ENCODE measurements around the gene NUP210L.
"Not testable (repeated sequence)": the region's sequence is repeated elsewhere in the genome, so short reads cannot be mapped to it uniquely, and the experiment has no call there.

Gene NUP210L

GRCh38 chr1:154157520-154158306 lies 2.8 kb upstream of the NUP210L start:
- Mint-ChIP-seq H3K36me3 (ENCODE audit: low read depth) (peaks cover 89% of the 10 kb centered on the region), H3K27ac (peak overlapping the region; percentile 81), H3K27me3 (no peaks in the 10 kb centered on the region), H3K4me1 (ENCODE audit: low read depth) (peaks cover 58% of the 10 kb centered on the region), H3K4me3 (peak overlapping the region; percentile 51), H3K9me3 (no peaks in the 10 kb centered on the region)
- intact Hi-C loops (cut with micrococcal nuclease), result no loop called here

GRCh38 chr1:154155251-154155650 lies 378 bp upstream of the NUP210L start:
- Mint-ChIP-seq H3K27me3 (no peaks in the 10 kb centered on the region), H3K36me3 (ENCODE audit: low read depth) (peaks cover 67% of the 10 kb centered on the region), H3K4me1 (ENCODE audit: low read depth) (peaks cover 51% of the 10 kb centered on the region), H3K9me3 (no peaks in the 10 kb centered on the region), H3K27ac (no peak overlapping the region), H3K4me3 (no peak overlapping the region)
- intact Hi-C loops (cut with micrococcal nuclease), result no loop called here

GRCh38 chr1:154154053-154154452 lies 820 bp downstream of the NUP210L start:
- Mint-ChIP-seq H3K4me1 (ENCODE audit: low read depth) (peaks cover 45% of the 10 kb centered on the region), H3K9me3 (no peaks in the 10 kb centered on the region), H3K4me3 (no peak overlapping the region), H3K36me3 (ENCODE audit: low read depth) (peaks cover 55% of the 10 kb centered on the region), H3K27me3 (no peaks in the 10 kb centered on the region), H3K27ac (peak overlapping the region; percentile 38)
- intact Hi-C loops (cut with micrococcal nuclease), result no loop called here

DNA sequence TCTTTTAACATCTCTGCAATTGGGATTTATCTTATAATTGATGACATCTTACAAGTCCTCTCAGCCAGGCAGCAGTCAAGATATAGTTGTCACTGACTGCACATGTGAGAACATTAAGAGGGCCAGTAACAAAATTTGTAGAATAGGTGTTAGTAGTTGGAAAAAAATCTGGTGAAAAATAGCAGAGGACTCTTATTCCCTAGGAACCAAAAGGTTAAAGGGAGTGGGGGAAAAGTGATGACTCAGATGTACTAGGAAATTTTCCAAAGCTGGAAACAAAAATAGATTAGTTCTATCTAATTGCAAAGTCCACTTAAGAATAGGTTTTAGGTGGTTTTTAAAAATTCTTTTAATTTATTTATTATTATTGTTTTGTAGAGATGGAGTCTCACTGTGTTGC lies 3.6 kb downstream of the NUP210L start:
- Mint-ChIP-seq H3K9me3 (no peaks in the 10 kb centered on the region), H3K36me3 (ENCODE audit: low read depth) (peaks cover 28% of the 10 kb centered on the region), H3K27me3 (no peaks in the 10 kb centered on the region), H3K27ac (no peak overlapping the region), H3K4me1 (ENCODE audit: low read depth) (peaks cover 36% of the 10 kb centered on the region), H3K4me3 (no peak overlapping the region)
- intact Hi-C loops (cut with micrococcal nuclease), result no loop called here

- intact Hi-C loops (cut with micrococcal nuclease), result no loop called here
- Mint-ChIP-seq H3K27ac (peak overlapping the region; percentile 83), H3K27me3 (no peaks in the 10 kb centered on the region)
Measured at GRCh38 chr1:154148807-154149206, 6.1 kb downstream of the NUP210L start.

DNA sequence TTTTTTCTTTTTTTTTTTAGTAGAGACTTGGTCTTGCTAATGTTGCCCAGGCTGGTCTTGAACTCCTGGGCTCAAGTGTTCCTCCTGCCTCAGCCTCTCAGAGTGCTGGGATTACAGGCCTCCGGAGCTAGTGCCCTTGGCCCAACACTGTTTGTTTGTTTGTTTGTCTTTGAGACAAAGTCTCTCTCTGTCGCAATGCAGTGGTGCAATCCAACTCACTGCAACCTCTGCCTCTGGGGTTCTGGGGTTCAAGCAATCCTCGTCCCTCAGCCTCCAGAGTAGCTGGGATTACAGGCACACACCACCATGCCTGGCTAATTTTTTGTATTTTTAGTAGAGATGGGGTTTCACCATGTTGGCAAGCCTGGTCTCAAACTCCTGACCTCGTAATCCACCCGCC lies 7.4 kb downstream of the NUP210L start:
- peaks cover 22% of the 10 kb centered on the region for H3K4me1 Mint-ChIP-seq (ENCODE audit: low read depth)
- H3K36me3 Mint-ChIP-seq (ENCODE audit: low read depth); intact Hi-C loops (cut with micrococcal nuclease); H3K27me3 Mint-ChIP-seq; H3K9me3 Mint-ChIP-seq; H3K4me3 Mint-ChIP-seq; H3K27ac Mint-ChIP-seq: not testable (repeated sequence)

More at GRCh38 chr1:154148807-154149206, 6.1 kb downstream of the NUP210L start:
- Mint-ChIP-seq H3K4me3 (peak overlapping the region; percentile 18), H3K9me3 (no peaks in the 10 kb centered on the region), H3K36me3 (ENCODE audit: low read depth) (peaks cover 3% of the 10 kb centered on the region), H3K4me1 (ENCODE audit: low read depth) (peaks cover 25% of the 10 kb centered on the region)

- no peak overlapping the region for H3K4me3 Mint-ChIP-seq
- H3K4me1 Mint-ChIP-seq (ENCODE audit: low read depth), result peaks cover 22% of the 10 kb centered on the region
- no peaks in the 10 kb centered on the region for H3K9me3 Mint-ChIP-seq
- intact Hi-C loops (cut with micrococcal nuclease), result no loop called here
- no peaks in the 10 kb centered on the region for H3K27me3 Mint-ChIP-seq
- H3K36me3 Mint-ChIP-seq (ENCODE audit: low read depth), result no peaks in the 10 kb centered on the region
- no peak overlapping the region for H3K27ac Mint-ChIP-seq
Measured at GRCh38 chr1:154145986-154146385, 8.9 kb downstream of the NUP210L start.

DNA sequence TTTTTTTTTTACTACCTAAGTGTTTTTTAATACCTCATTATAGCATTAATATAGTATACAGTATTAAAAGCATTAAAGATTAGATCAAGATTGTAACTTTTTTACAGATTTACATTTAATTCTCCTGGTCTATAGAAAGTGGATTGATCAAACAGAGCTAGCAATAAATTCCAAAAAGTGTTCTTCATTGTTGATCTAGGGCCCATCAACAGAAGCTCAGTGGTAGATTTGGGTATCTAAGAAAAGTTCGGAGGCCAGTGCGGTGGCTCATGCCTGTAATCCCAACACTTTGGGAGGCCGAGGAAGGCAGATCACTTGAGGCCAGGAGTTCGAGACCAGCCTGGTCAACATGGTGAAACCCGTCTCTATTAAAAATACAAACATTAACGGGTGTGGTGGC lies 12.5 kb downstream of the NUP210L start:
- H3K4me1 Mint-ChIP-seq (ENCODE audit: low read depth), result peaks cover 5% of the 10 kb centered on the region
- no peaks in the 10 kb centered on the region for H3K9me3 Mint-ChIP-seq
- no peaks in the 10 kb centered on the region for H3K36me3 Mint-ChIP-seq (ENCODE audit: low read depth)
- no peak overlapping the region for H3K27ac Mint-ChIP-seq
- no peak overlapping the region for H3K4me3 Mint-ChIP-seq
- intact Hi-C loops (cut with micrococcal nuclease), result no loop called here
- H3K27me3 Mint-ChIP-seq, result no peaks in the 10 kb centered on the region

DNA sequence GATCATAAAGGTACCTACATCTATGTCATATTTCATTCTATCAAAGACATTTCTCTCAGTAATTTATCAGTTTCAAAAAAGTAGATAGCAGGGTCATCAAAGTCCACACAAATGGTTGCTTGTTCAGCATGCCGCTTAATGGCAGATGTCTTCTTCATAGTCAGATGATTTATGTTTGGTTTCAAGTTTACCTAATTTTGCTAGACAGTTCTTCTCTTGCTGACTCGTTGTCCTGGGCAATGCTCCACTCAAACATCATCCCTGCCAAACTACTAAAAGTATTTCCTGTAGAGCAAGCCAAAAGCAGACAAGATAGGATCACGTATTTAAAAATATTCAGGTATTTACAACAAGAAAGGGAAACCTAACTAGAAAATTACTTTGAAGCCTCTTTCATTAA lies 13.6 kb downstream of the NUP210L start:
- no peaks in the 10 kb centered on the region for H3K4me1 Mint-ChIP-seq (ENCODE audit: low read depth)
- no peak overlapping the region for H3K4me3 Mint-ChIP-seq
- H3K36me3 Mint-ChIP-seq (ENCODE audit: low read depth), result no peaks in the 10 kb centered on the region
- H3K27ac Mint-ChIP-seq, result no peak overlapping the region
- no peaks in the 10 kb centered on the region for H3K9me3 Mint-ChIP-seq
- intact Hi-C loops (cut with micrococcal nuclease), result no loop called here
- H3K27me3 Mint-ChIP-seq, result no peaks in the 10 kb centered on the region

- H3K9me3 Mint-ChIP-seq, result no peaks in the 10 kb centered on the region
- H3K4me3 Mint-ChIP-seq, result no peak overlapping the region
- intact Hi-C loops (cut with micrococcal nuclease), result no loop called here
- H3K4me1 Mint-ChIP-seq (ENCODE audit: low read depth), result peaks cover 4% of the 10 kb centered on the region
- no peak overlapping the region for H3K27ac Mint-ChIP-seq
- no peaks in the 10 kb centered on the region for H3K27me3 Mint-ChIP-seq
- H3K36me3 Mint-ChIP-seq (ENCODE audit: low read depth), result no peaks in the 10 kb centered on the region
Measured at GRCh38 chr1:154137888-154138287, 17.0 kb downstream of the NUP210L start.

DNA sequence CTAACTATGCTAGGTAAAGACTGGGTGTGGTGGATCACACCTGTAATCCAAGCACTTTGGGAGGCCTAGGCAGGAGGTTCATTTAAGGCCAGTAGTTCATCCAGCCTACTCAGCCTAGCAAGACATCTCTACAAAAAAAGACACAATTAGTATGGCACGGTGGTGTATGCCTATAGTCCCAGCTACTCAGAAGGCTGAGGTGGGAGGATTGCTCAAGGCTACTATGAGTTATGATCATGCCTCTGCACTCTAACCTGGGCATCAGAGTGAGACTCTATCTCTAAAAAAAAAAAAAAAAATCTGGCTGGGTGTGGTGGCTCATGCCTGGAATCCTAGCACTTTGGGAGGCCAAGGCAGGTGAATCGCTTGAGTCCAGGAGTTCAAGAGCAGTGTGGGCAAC lies 21.6 kb downstream of the NUP210L start:
- Mint-ChIP-seq H3K9me3 (no peaks in the 10 kb centered on the region), H3K27ac (peak overlapping the region; percentile 68), H3K4me3 (no peak overlapping the region), H3K4me1 (ENCODE audit: low read depth) (peaks cover 19% of the 10 kb centered on the region), H3K36me3 (ENCODE audit: low read depth) (no peaks in the 10 kb centered on the region), H3K27me3 (no peaks in the 10 kb centered on the region)
- intact Hi-C loops (cut with micrococcal nuclease), result no loop called here

DNA sequence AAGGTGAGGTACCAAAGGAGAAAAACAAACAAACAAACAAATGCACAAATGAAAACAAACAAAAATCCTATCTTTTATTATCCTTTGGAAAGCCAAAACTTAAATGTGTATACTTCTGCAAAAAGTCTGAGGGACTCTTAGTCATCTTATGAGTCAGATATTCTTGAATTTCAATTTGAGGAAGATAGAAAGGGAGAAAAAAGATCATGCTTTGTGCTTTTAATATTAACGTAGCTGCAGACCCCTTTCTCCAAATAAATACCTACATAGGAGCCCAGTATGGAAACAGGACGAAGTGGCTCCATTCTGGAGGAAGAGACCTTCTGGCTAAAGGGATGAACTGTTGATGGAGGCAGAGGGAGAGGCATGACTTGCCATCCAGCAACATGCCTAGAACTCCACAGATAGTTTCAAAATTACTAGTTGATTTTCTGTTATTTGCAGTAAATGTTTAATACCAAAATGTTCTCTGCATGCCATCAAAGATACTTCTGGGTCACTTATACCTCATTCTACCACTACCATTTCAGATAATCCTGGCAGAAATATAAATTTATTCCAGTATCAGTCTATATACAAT lies 25.4 kb downstream of the NUP210L start:
- H3K27ac Mint-ChIP-seq, result peak overlapping the region; percentile 86
- peak overlapping the region; percentile 67 for H3K4me3 Mint-ChIP-seq
- no peaks in the 10 kb centered on the region for H3K36me3 Mint-ChIP-seq (ENCODE audit: low read depth)
- intact Hi-C loops (cut with micrococcal nuclease), result no loop called here
- H3K27me3 Mint-ChIP-seq, result no peaks in the 10 kb centered on the region
- H3K4me1 Mint-ChIP-seq (ENCODE audit: low read depth), result peaks cover 19% of the 10 kb centered on the region
- H3K9me3 Mint-ChIP-seq, result peaks cover 8% of the 10 kb centered on the region

DNA sequence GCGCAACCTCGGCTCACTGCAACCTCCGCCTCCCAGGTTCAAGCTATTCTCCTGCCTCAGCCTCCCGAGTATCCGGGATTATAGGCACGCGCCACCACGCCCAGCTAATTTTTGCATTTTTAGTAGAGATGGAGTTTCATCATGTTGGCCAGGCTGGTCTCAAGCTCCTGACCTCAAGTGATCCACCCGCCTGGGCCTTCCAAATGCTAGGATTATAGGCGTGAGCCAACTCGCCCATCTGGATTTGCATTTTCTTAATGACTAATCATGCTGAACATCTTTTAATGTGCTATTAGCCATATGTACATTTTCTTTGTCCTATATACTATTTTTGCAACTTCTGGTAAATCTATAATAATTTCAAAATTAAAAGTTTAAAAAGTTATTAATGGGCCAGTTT lies 31.7 kb downstream of the NUP210L start:
- H3K9me3 Mint-ChIP-seq; H3K4me1 Mint-ChIP-seq (ENCODE audit: low read depth); H3K4me3 Mint-ChIP-seq; H3K36me3 Mint-ChIP-seq (ENCODE audit: low read depth); H3K27ac Mint-ChIP-seq; H3K27me3 Mint-ChIP-seq; intact Hi-C loops (cut with micrococcal nuclease): not testable (repeated sequence)

GRCh38 chr1:154117642-154118041 lies 37.2 kb downstream of the NUP210L start:
- intact Hi-C loops (cut with micrococcal nuclease), result no loop called here
- Mint-ChIP-seq H3K27ac (no peak overlapping the region), H3K9me3 (no peaks in the 10 kb centered on the region), H3K4me1 (ENCODE audit: low read depth) (peaks cover 14% of the 10 kb centered on the region), H3K27me3 (peaks cover 3% of the 10 kb centered on the region), H3K36me3 (ENCODE audit: low read depth) (no peaks in the 10 kb centered on the region), H3K4me3 (no peak overlapping the region)

DNA sequence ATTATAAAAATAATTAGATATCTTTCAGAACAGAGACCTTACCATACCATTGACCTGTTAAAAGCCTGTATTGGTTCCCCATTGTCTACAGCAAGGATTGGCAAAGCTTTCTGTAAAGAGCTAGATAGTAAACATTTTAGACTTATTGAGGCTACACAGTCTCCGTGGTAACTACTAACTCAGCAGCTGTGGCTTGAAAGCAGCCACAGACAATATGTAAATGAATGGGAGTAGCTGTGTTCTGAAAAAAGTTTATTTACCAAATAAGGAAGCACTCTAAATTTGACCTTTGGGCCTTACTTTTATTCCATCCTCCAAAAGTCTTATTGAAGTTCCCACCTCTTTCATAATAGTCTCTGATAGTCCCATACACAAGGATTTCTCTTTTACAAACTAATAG lies 39.7 kb downstream of the NUP210L start:
- H3K27me3 Mint-ChIP-seq, result peaks cover 5% of the 10 kb centered on the region
- H3K27ac Mint-ChIP-seq, result peak overlapping the region; percentile 59
- intact Hi-C loops (cut with micrococcal nuclease), result no loop called here
- no peak overlapping the region for H3K4me3 Mint-ChIP-seq
- no peaks in the 10 kb centered on the region for H3K36me3 Mint-ChIP-seq (ENCODE audit: low read depth)
- no peaks in the 10 kb centered on the region for H3K9me3 Mint-ChIP-seq
- H3K4me1 Mint-ChIP-seq (ENCODE audit: low read depth), result peaks cover 14% of the 10 kb centered on the region
